Subcutaneous adipose tissue (tissue), 4 donors: ENCODE measurements around the gene ATP2B2. TPM values are rescaled to one million over a fixed set of nuclear protein-coding genes. Genes with fewer than 3 reads are reported as not detected.

Experiments used
- total RNA-seq, 4 donors: library from RNA; depleted of rRNA; stranded (reverse); fragments of >200 nt; gene quantifications; one replicate each; pipeline ENCODE4 v1.1.0, GENCODE V29; 2016
- TF ChIP-seq, protein P1 (sequence below): fragments of 450-650 bp; IDR thresholded peaks from one replicate; pipeline ENCODE4 v1.5.1; 2016; ENCODE audit warnings: low read depth, mild to moderate bottlenecking, control low read depth, antibody characterized with exemption, moderate library complexity

The ATP2B2 gene
- total RNA-seq, 4 donors from 2014 or later: 0.34 to 0.44 TPM; not detected in 2

- TF ChIP-seq, protein P1, sequence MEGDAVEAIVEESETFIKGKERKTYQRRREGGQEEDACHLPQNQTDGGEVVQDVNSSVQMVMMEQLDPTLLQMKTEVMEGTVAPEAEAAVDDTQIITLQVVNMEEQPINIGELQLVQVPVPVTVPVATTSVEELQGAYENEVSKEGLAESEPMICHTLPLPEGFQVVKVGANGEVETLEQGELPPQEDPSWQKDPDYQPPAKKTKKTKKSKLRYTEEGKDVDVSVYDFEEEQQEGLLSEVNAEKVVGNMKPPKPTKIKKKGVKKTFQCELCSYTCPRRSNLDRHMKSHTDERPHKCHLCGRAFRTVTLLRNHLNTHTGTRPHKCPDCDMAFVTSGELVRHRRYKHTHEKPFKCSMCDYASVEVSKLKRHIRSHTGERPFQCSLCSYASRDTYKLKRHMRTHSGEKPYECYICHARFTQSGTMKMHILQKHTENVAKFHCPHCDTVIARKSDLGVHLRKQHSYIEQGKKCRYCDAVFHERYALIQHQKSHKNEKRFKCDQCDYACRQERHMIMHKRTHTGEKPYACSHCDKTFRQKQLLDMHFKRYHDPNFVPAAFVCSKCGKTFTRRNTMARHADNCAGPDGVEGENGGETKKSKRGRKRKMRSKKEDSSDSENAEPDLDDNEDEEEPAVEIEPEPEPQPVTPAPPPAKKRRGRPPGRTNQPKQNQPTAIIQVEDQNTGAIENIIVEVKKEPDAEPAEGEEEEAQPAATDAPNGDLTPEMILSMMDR: no peak
These were observed 150.9 kb downstream of the ATP2B2 start for GRCh38 chr3:10354361-10355015.

GRCh38 chr3:10353661-10354360 lies 151.6 kb downstream of the ATP2B2 start:
- TF ChIP-seq, protein P1: no peak

- TF ChIP-seq, protein P1: no peak
These were observed 152.2 kb downstream of the ATP2B2 start for GRCh38 chr3:10353160-10353559.

DNA sequence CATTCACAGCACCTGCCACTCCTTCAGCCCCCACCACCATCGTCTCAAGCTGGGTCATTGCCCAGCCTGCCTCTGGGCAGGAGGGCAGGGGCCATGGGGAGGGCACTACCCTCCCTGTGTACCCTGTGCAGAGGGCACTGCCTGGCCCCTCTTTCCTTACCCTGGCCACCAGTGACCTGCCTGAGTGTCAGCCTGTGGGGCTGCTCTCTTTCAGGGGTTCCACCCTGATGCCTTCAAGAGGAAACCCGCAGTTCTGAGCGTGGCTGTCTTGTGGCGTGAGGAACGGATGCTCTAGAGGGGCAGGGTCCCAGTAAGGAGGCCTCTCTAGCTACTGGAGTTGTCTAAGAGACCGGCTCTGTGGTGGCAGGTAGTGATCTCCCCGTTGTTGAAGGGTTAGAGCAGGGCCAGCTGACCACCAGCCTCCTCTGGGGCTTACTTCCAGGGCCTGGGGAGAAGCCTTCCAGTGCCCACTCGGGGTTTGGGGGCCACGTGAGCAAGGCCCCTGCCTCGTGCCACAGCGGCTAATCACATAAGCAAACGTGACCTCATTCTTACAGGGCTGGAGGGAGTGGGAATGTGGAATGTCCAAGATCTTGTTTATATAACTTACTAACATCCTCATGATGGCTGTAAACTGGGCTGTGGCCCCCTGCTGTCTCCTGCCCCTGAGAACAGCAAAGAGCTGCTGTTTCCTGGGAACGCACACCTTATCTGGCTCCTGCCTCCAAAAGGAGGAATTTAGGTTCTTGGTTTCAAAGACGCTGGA lies 153.1 kb downstream of the ATP2B2 start:
- TF ChIP-seq, protein P1: no peak

DNA sequence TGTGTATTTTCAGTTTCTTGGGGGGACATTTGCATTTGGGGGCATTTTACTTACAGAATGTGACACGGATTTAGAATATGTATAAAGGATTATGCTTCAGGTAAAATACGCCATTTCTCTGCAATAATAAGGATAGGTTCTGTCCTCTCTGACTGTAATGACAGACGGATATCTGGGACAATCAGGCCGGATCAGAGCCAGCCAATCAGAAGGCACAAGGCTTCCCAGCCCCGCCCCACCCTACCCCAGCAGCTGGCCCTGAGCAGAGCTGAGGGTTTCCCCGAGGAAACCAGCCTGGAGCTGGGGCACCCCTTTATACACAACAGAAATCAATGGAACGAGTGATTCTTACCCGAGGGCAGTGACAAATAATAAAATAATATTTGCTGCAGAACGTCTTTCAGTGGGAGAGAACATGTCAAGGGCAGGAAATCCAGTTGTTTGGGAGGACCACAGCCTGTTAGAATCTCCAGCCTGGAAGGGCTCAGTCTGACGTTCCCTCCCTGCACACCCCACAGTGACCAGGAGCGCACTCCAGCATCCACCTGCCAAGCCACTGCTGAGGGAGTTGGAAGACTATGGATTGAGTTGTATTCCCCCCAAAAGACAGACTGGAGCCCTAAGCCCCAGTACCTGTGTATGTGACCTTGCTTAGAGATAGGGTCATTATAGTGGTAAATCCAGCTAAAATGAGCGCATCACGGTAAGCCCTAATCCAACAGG lies 154.2 kb downstream of the ATP2B2 start:
- TF ChIP-seq, protein P1: no peak

DNA sequence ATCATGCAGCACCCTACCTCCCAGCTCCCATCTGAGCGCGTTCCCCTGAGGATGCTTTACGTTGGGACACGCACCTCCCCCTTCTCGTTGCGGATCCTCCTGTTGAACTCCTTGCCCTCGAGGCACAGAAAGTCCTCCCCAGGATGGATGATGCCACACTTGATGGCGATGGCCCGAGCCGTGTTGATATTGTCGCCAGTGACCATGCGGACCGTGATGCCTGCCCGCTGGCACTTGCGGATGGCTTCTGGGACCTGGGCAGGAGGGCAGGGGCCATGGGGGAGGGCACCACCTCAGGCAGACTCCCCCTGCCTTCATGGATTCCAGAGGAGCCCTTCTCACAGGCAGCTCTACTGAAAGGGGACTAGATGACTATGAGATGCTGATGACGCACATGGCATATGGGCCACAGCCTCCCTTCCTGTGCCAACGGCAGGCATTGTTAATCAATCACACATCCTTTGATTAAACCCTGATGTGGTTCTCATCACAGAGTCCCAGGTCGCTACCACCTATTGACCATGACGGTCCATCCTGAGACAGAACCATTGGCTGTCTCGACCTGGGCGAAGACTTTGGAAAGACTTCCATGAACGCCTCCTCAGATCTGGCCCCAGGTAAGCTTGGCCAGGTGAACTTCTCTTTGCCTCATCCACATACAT lies 154.9 kb downstream of the ATP2B2 start:
- TF ChIP-seq, protein P1: no peak
